ENCODE results near the gene ATP6V1G3. TPM values are rescaled to one million over a fixed set of nuclear protein-coding genes. Genes with fewer than 3 reads are reported as not detected.
"Not testable (repeated sequence)": the region's sequence is repeated elsewhere in the genome, so short reads cannot be mapped to it uniquely, and the experiment has no call there.

The ATP6V1G3 gene
- total and polyA plus RNA-seq, 4 experiments from 2014 or later: not detected

- H3K9me3 Mint-ChIP-seq: peaks cover 0 to 4% (median 2%) of the 10 kb centered on the region in 8 donors
- no peak overlapping the region for H3K27ac Mint-ChIP-seq
- ChIA-PET CTCF (ENCODE audit: partially characterized antibody) (no interaction called here), POLR2A (ENCODE audit: partially characterized antibody) (no interaction called here)
- H3K36me3 Mint-ChIP-seq: peaks cover 4 to 10% of the 10 kb centered on the region in 2 donors
- H3K4me1 Mint-ChIP-seq: peaks cover 0 to 1% (median 0%) of the 10 kb centered on the region in 4 donors
- DNase-seq: no peak
- H3K36me3 ChIP-seq (ENCODE audit: insufficient read depth, low read length): no peaks in the 10 kb centered on the region
- no peak overlapping the region for H3K4me3 ChIP-seq (ENCODE audit: low read length in 2 of 2)
- H3K27ac ChIP-seq (ENCODE audit: low read depth, low read length): no peak overlapping the region
- H3K4me1 ChIP-seq (ENCODE audit: insufficient read depth, low read length): no peaks in the 10 kb centered on the region
- no peaks in the 10 kb centered on the region for H3K27me3 ChIP-seq (ENCODE audit: insufficient read depth, low read length)
- H3K4me3 Mint-ChIP-seq: no peak overlapping the region
- H3K9me3 ChIP-seq (ENCODE audit: control insufficient read depth in 1 of 2, low read length in 2 of 2): no peaks in the 10 kb centered on the region
- H3K27me3 Mint-ChIP-seq: no peaks in the 10 kb centered on the region
- intact Hi-C loops (cut with micrococcal nuclease): no loop called here
These were observed 57.5 kb downstream of the ATP6V1G3 start for GRCh38 chr1:198483006-198483405.

- Mint-ChIP-seq H3K36me3 (peaks cover 4 to 10% of the 10 kb centered on the region in 2 donors), H3K4me1 (peaks cover 0 to 1% (median 0%) of the 10 kb centered on the region in 4 donors), H3K27me3 (no peaks in the 10 kb centered on the region), H3K9me3 (peaks cover 0 to 4% (median 2%) of the 10 kb centered on the region in 8 donors), H3K27ac (no peak overlapping the region), H3K4me3 (no peak overlapping the region)
- Histone ChIP-seq H3K4me1 (ENCODE audit: insufficient read depth, low read length) (no peaks in the 10 kb centered on the region), H3K36me3 (ENCODE audit: insufficient read depth, low read length) (no peaks in the 10 kb centered on the region), H3K4me3 (ENCODE audit: low read length in 2 of 2) (no peak overlapping the region), H3K27ac (ENCODE audit: low read depth, low read length) (no peak overlapping the region), H3K27me3 (ENCODE audit: insufficient read depth, low read length) (no peaks in the 10 kb centered on the region), H3K9me3 (ENCODE audit: control insufficient read depth in 1 of 2, low read length in 2 of 2) (no peaks in the 10 kb centered on the region)
- ChIA-PET POLR2A (ENCODE audit: partially characterized antibody) (no interaction called here), CTCF (ENCODE audit: partially characterized antibody) (no interaction called here)
- DNase-seq: no peak
- intact Hi-C loops (cut with micrococcal nuclease): no loop called here
These were observed 58.8 kb downstream of the ATP6V1G3 start for GRCh38 chr1:198481661-198482060.

GRCh38 chr1:198480876-198481275 is 59.6 kb downstream of the ATP6V1G3 start:
- H3K4me1 Mint-ChIP-seq: peaks cover 0 to under 1% (median 0%) of the 10 kb centered on the region in 4 donors
- CTCF ChIA-PET (ENCODE audit: partially characterized antibody): no interaction called here
- Histone ChIP-seq H3K4me3 (ENCODE audit: low read length in 2 of 2) (no peak overlapping the region), H3K4me1 (ENCODE audit: insufficient read depth, low read length) (no peaks in the 10 kb centered on the region), H3K27me3 (ENCODE audit: insufficient read depth, low read length) (no peaks in the 10 kb centered on the region), H3K9me3 (ENCODE audit: control insufficient read depth in 1 of 2, low read length in 2 of 2) (no peaks in the 10 kb centered on the region), H3K27ac (ENCODE audit: low read depth, low read length) (no peak overlapping the region), H3K36me3 (ENCODE audit: insufficient read depth, low read length) (no peaks in the 10 kb centered on the region)
- no peak overlapping the region for H3K27ac Mint-ChIP-seq
- peaks cover 4 to 10% of the 10 kb centered on the region in 2 donors for H3K36me3 Mint-ChIP-seq
- POLR2A ChIA-PET (ENCODE audit: partially characterized antibody): no interaction called here
- H3K9me3 Mint-ChIP-seq: peaks cover 0 to 10% (median 3%) of the 10 kb centered on the region in 8 donors
- no peak for DNase-seq
- intact Hi-C loops (cut with micrococcal nuclease): no loop called here
- H3K27me3 Mint-ChIP-seq: no peaks in the 10 kb centered on the region
- H3K4me3 Mint-ChIP-seq: no peak overlapping the region

GRCh38 chr1:198477354-198477753 is 63.1 kb downstream of the ATP6V1G3 start:
- H3K27ac ChIP-seq (ENCODE audit: low read depth, low read length); H3K4me1 Mint-ChIP-seq; CTCF ChIA-PET (ENCODE audit: partially characterized antibody); H3K4me1 ChIP-seq (ENCODE audit: insufficient read depth, low read length); H3K27ac Mint-ChIP-seq; H3K27me3 ChIP-seq (ENCODE audit: insufficient read depth, low read length); H3K4me3 Mint-ChIP-seq; H3K9me3 ChIP-seq (ENCODE audit: control insufficient read depth in 1 of 2, low read length in 2 of 2); POLR2A ChIA-PET (ENCODE audit: partially characterized antibody); H3K4me3 ChIP-seq (ENCODE audit: low read length in 2 of 2); H3K27me3 Mint-ChIP-seq; intact Hi-C loops (cut with micrococcal nuclease); H3K36me3 ChIP-seq (ENCODE audit: insufficient read depth, low read length); DNase-seq; H3K36me3 Mint-ChIP-seq: not testable (repeated sequence)
- H3K9me3 Mint-ChIP-seq: peaks cover 2 to 27% (median 12%) of the 10 kb centered on the region in 8 donors

Other genes with a start within 250 kb of the ATP6V1G3 start
- 100 to 1,000 TPM; 974 to 987 TPM for gene PTPRC, start 98.4 kb upstream of the ATP6V1G3 start, total RNA-seq
- gene PTPRC, start 98.4 kb upstream of the ATP6V1G3 start, polyA plus RNA-seq: 1,000 to 10,000 TPM in 1 of 2 donors, 100 to 1,000 TPM in 1; 915 to 1,019 TPM

Measured in CD4-positive, alpha-beta memory T cell (primary cell).